GM23338 (cell line): ENCODE measurements around the gene PSMB2. TPM values are rescaled to one million over a fixed set of nuclear protein-coding genes. Genes with fewer than 3 reads are reported as not detected.
A peak's percentile ranks its signal among the peaks of the same experiment; 100 is the strongest.

Experiments
- ATAC-seq: fragments of 200-7000 bp; cut with Tn5 transposase; 3 replicates; pipeline ENCODE4 v1.9.1; 2020
- DNase-seq: peaks from one replicate; pipeline ENCODE4 v3.0.0-alpha.2; 2015; ENCODE audit warnings: low spot score
- H2AFZ ChIP-seq: fragments of 200-600 bp; sonication (generic); 2 replicates; pipeline ENCODE4 v1.8.0; 2016; ENCODE audit warnings: antibody characterized with exemption, mild to moderate bottlenecking, moderate library complexity
- H3F3A ChIP-seq: fragments of 200-600 bp; sonication (generic); replicated peaks from 2 replicates; pipeline ENCODE4 v1.8.0; 2017; ENCODE audit warnings: antibody characterized with exemption, mixed run types, low read depth
- H3K27ac ChIP-seq: fragments of 200-600 bp; sonication (generic); 2 replicates; pipeline ENCODE4 v1.6.1; 2016; ENCODE audit warnings: low read depth
- H3K27me3 ChIP-seq: fragments of 200-600 bp; sonication (generic); 2 replicates; pipeline ENCODE4 v1.8.0; 2016; ENCODE audit warnings: mild to moderate bottlenecking, mixed run types, moderate library complexity; ENCODE audit not compliant: insufficient read depth
- H3K36me3 ChIP-seq: fragments of 200-600 bp; sonication (generic); 2 replicates; pipeline ENCODE4 v1.8.0; 2016; ENCODE audit warnings: mild to moderate bottlenecking; ENCODE audit not compliant: insufficient read depth
- H3K4me1 ChIP-seq: fragments of 200-600 bp; sonication (generic); 2 replicates; pipeline ENCODE4 v1.8.0; 2016; ENCODE audit warnings: mild to moderate bottlenecking, moderate library complexity; ENCODE audit not compliant: insufficient read depth
- H3K4me2 ChIP-seq: fragments of 200-600 bp; sonication (generic); 2 replicates; pipeline ENCODE4 v1.7.1; 2017; ENCODE audit warnings: mixed run types
- H3K4me3 ChIP-seq: fragments of 200-600 bp; sonication (generic); 2 replicates; pipeline ENCODE4 v1.6.1; 2016; ENCODE audit warnings: mixed run types
- H3K79me2 ChIP-seq: fragments of 200-600 bp; sonication (generic); replicated peaks from 2 replicates; pipeline ENCODE4 v1.8.0; 2017; ENCODE audit warnings: mild to moderate bottlenecking; ENCODE audit not compliant: insufficient read depth
- H3K9me2 ChIP-seq: fragments of 200-600 bp; sonication (generic); 2 replicates; pipeline ENCODE4 v1.8.0; 2017; ENCODE audit not compliant: insufficient read depth
- H4K20me1 ChIP-seq: fragments of 200-600 bp; sonication (generic); replicated peaks from 2 replicates; pipeline ENCODE4 v1.8.0; 2017; ENCODE audit warnings: mild to moderate bottlenecking; ENCODE audit not compliant: insufficient read depth
- H3K27ac Mint-ChIP-seq: 2 replicates; pipeline ENCODE4 v1.8.0; 2020; ENCODE audit warnings: inconsistent platforms, mild to moderate bottlenecking, moderate library complexity, mixed read lengths
- H3K27me3 Mint-ChIP-seq: 3 replicates; pipeline ENCODE4 v1.8.0; 2022; ENCODE audit warnings: low read depth, mild to moderate bottlenecking, moderate library complexity, mixed read lengths, inconsistent platforms; ENCODE audit not compliant: insufficient read depth, poor library complexity
- H3K36me3 Mint-ChIP-seq: 3 replicates; pipeline ENCODE4 v1.8.0; 2021; ENCODE audit warnings: low read depth, mild to moderate bottlenecking, inconsistent platforms, moderate library complexity, mixed read lengths
- H3K4me1 Mint-ChIP-seq: 3 replicates; pipeline ENCODE4 v1.8.0; 2020; ENCODE audit warnings: mild to moderate bottlenecking, inconsistent platforms, mixed read lengths
- H3K4me3 Mint-ChIP-seq: 3 replicates; pipeline ENCODE4 v1.8.0; 2021; ENCODE audit warnings: moderate library complexity, mild to moderate bottlenecking, inconsistent platforms, mixed read lengths
- H3K9me3 Mint-ChIP-seq: 3 replicates; pipeline ENCODE4 v1.8.0; 2020; ENCODE audit warnings: moderate library complexity, mild to moderate bottlenecking, inconsistent platforms, mixed read lengths
- EZH2 ChIP-seq: fragments of 200-600 bp; sonication (generic); IDR thresholded peaks from one replicate; pipeline ENCODE4 v1.8.0; 2017; ENCODE audit warnings: antibody characterized with exemption, mild to moderate bottlenecking, low read depth; ENCODE audit not compliant: unreplicated experiment
- EZH2phosphoT487 ChIP-seq: fragments of 200-600 bp; sonication (generic); IDR thresholded peaks from one replicate; pipeline ENCODE4 v1.8.1; 2018; ENCODE audit warnings: antibody characterized with exemption; ENCODE audit not compliant: unreplicated experiment
- JUNB ChIP-seq: IDR thresholded peaks from one replicate; pipeline ENCODE4 v1.6.1; 2016; ENCODE audit warnings: antibody characterized with exemption; ENCODE audit not compliant: unreplicated experiment
- POLR2AphosphoS5 ChIP-seq: IDR thresholded peaks from 2 replicates; pipeline ENCODE4 v1.6.1; 2016; ENCODE audit warnings: antibody characterized with exemption, low read depth
- STAT1 ChIP-seq: IDR thresholded peaks from one replicate; pipeline ENCODE4 v1.6.1; 2016; ENCODE audit warnings: antibody characterized with exemption; ENCODE audit not compliant: unreplicated experiment
- ZNF114 ChIP-seq: fragments of 250-450 bp; sonication (Bioruptor Pico); IDR thresholded peaks from 2 replicates; pipeline ENCODE4 v1.5.0; 2020; ENCODE audit warnings: mild to moderate bottlenecking, moderate library complexity
- ZNF331 ChIP-seq: fragments of 250-450 bp; sonication (Bioruptor Pico); IDR thresholded peaks from 2 replicates; pipeline ENCODE4 v1.5.0; 2020; ENCODE audit warnings: low read depth, mild to moderate bottlenecking, moderate library complexity
- polyA plus RNA-seq: library from polyadenylated mRNA; unstranded; fragments of >200 nt; fragmentation: Nextera tagmentation; extraction: Ambion mirVana; gene quantifications from 2 replicates; pipeline ENCODE4 v1.2.1, GENCODE V29; 2016
- total RNA-seq: library from RNA; depleted of rRNA; stranded (reverse); fragments of >200 nt; shearing (Covaris generic); gene quantifications from 2 replicates; pipeline ENCODE4 v1.2.3, GENCODE V29; 2014
- TF ChIP-seq, protein P1 (sequence below): IDR thresholded peaks from 2 replicates; pipeline ENCODE4 v1.6.1; 2016; ENCODE audit warnings: antibody characterized with exemption
- TF ChIP-seq, protein P2 (sequence below): IDR thresholded peaks from one replicate; pipeline ENCODE4 v1.6.1; 2018; ENCODE audit warnings: antibody characterized with exemption; ENCODE audit not compliant: unreplicated experiment
- TF ChIP-seq, protein P3 (sequence below): fragments of 250-450 bp; sonication (Bioruptor Pico); IDR thresholded peaks from 2 replicates; pipeline ENCODE4 v1.5.0; 2020; ENCODE audit warnings: mild to moderate bottlenecking, moderate library complexity

Gene PSMB2
- total and polyA plus RNA-seq, 2 experiments from 2014 or later, result 68.2 to 147 TPM

DNA sequence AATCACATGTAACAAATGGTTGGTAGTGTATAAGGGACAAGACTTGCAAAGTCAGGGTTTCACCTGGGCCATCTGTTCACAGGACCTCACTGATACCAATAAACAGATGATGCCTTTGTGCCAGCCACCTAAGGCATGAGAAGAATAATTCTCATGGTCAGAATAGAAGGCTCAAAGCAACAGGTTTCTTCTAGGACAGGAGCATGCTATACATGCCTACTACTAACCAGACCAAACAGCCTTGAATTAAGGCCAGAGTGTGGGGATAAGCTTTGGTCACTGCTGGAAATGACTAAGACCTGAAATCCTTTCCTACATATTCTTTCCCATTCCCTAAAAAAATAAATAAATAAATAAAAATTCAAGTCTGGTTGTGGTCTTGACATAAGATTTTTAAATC is 17.5 kb downstream of the PSMB2 start (continued):
- TF ChIP-seq, protein P1, sequence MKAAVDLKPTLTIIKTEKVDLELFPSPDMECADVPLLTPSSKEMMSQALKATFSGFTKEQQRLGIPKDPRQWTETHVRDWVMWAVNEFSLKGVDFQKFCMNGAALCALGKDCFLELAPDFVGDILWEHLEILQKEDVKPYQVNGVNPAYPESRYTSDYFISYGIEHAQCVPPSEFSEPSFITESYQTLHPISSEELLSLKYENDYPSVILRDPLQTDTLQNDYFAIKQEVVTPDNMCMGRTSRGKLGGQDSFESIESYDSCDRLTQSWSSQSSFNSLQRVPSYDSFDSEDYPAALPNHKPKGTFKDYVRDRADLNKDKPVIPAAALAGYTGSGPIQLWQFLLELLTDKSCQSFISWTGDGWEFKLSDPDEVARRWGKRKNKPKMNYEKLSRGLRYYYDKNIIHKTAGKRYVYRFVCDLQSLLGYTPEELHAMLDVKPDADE, result no peak
- TF ChIP-seq, protein P2, sequence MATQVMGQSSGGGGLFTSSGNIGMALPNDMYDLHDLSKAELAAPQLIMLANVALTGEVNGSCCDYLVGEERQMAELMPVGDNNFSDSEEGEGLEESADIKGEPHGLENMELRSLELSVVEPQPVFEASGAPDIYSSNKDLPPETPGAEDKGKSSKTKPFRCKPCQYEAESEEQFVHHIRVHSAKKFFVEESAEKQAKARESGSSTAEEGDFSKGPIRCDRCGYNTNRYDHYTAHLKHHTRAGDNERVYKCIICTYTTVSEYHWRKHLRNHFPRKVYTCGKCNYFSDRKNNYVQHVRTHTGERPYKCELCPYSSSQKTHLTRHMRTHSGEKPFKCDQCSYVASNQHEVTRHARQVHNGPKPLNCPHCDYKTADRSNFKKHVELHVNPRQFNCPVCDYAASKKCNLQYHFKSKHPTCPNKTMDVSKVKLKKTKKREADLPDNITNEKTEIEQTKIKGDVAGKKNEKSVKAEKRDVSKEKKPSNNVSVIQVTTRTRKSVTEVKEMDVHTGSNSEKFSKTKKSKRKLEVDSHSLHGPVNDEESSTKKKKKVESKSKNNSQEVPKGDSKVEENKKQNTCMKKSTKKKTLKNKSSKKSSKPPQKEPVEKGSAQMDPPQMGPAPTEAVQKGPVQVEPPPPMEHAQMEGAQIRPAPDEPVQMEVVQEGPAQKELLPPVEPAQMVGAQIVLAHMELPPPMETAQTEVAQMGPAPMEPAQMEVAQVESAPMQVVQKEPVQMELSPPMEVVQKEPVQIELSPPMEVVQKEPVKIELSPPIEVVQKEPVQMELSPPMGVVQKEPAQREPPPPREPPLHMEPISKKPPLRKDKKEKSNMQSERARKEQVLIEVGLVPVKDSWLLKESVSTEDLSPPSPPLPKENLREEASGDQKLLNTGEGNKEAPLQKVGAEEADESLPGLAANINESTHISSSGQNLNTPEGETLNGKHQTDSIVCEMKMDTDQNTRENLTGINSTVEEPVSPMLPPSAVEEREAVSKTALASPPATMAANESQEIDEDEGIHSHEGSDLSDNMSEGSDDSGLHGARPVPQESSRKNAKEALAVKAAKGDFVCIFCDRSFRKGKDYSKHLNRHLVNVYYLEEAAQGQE, result no peak
- TF ChIP-seq EZH2 (no peak), STAT1 (no peak), POLR2AphosphoS5 (no peak)

DNA sequence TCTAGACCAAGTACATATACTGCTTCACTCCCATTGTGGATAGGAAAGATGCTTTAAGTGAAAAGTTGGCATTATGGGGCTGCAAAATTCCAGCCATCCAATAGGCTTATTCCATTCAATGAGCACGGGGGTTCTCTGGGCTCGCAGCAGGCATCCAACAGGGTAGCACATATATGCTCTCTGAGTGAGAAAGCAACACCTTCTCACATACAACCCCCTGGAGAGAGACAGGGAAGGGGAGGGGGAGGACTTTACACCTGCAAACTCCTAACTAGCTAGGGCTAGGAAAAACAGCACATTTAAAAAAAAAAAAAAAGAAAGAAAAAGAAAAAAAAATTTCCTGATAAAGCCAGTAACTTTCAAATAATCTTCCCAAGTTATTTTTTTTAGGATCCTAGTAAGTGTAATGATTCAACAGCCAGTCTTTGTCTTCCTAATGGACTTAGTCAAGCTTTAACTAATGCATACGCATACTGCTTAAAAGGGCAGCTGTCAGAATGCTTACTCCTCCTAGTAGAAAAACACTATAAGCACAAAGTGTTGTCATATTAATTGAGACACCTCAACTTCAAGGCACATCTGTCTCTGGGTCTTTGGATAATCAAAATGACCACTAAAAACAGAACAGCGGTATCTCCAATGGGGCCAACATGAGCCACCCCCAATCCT is 18.7 kb downstream of the PSMB2 start:
- Histone ChIP-seq H4K20me1 (peaks cover 55% of the 10 kb centered on the region), H3K9me2 (no peaks in the 10 kb centered on the region), H3K27me3 (no peaks in the 10 kb centered on the region), H3K4me2 (peak overlapping the region; percentile 59), H2AFZ (no peak overlapping the region), H3K4me3 (peak overlapping the region; percentile 12; the same call in 1 of the 2 replicates), H3K79me2 (peaks cover 79% of the 10 kb centered on the region), H3K4me1 (peaks cover 33% of the 10 kb centered on the region), H3K27ac (peak overlapping the region; percentile 85), H3F3A (peaks cover 9% of the 10 kb centered on the region; the same call in 1 of the 2 replicates), H3K36me3 (0 out of 2 replicates have a peak, but pooled peaks cover 2% of the 10 kb centered on the region)
- ATAC-seq (peak; percentile 88), DNase-seq (peak; percentile 42)
- peak overlapping the region; percentile 75 for H3K27ac Mint-ChIP-seq
- peak overlapping the region; percentile 49 for H3K4me3 Mint-ChIP-seq
- H3K9me3 Mint-ChIP-seq, result no peaks in the 10 kb centered on the region
- peaks cover 7% of the 10 kb centered on the region for H3K27me3 Mint-ChIP-seq
- peaks cover 28% of the 10 kb centered on the region for H3K4me1 Mint-ChIP-seq
- H3K36me3 Mint-ChIP-seq, result peaks cover 20% of the 10 kb centered on the region; the same call in 2 of the 3 replicates
- TF ChIP-seq ZNF331 (no peak), JUNB (no peak), EZH2phosphoT487 (no peak), ZNF114 (CRISPR knock-in tag) (no peak)
- TF ChIP-seq, protein P2, result no peak
- TF ChIP-seq, protein P3, sequence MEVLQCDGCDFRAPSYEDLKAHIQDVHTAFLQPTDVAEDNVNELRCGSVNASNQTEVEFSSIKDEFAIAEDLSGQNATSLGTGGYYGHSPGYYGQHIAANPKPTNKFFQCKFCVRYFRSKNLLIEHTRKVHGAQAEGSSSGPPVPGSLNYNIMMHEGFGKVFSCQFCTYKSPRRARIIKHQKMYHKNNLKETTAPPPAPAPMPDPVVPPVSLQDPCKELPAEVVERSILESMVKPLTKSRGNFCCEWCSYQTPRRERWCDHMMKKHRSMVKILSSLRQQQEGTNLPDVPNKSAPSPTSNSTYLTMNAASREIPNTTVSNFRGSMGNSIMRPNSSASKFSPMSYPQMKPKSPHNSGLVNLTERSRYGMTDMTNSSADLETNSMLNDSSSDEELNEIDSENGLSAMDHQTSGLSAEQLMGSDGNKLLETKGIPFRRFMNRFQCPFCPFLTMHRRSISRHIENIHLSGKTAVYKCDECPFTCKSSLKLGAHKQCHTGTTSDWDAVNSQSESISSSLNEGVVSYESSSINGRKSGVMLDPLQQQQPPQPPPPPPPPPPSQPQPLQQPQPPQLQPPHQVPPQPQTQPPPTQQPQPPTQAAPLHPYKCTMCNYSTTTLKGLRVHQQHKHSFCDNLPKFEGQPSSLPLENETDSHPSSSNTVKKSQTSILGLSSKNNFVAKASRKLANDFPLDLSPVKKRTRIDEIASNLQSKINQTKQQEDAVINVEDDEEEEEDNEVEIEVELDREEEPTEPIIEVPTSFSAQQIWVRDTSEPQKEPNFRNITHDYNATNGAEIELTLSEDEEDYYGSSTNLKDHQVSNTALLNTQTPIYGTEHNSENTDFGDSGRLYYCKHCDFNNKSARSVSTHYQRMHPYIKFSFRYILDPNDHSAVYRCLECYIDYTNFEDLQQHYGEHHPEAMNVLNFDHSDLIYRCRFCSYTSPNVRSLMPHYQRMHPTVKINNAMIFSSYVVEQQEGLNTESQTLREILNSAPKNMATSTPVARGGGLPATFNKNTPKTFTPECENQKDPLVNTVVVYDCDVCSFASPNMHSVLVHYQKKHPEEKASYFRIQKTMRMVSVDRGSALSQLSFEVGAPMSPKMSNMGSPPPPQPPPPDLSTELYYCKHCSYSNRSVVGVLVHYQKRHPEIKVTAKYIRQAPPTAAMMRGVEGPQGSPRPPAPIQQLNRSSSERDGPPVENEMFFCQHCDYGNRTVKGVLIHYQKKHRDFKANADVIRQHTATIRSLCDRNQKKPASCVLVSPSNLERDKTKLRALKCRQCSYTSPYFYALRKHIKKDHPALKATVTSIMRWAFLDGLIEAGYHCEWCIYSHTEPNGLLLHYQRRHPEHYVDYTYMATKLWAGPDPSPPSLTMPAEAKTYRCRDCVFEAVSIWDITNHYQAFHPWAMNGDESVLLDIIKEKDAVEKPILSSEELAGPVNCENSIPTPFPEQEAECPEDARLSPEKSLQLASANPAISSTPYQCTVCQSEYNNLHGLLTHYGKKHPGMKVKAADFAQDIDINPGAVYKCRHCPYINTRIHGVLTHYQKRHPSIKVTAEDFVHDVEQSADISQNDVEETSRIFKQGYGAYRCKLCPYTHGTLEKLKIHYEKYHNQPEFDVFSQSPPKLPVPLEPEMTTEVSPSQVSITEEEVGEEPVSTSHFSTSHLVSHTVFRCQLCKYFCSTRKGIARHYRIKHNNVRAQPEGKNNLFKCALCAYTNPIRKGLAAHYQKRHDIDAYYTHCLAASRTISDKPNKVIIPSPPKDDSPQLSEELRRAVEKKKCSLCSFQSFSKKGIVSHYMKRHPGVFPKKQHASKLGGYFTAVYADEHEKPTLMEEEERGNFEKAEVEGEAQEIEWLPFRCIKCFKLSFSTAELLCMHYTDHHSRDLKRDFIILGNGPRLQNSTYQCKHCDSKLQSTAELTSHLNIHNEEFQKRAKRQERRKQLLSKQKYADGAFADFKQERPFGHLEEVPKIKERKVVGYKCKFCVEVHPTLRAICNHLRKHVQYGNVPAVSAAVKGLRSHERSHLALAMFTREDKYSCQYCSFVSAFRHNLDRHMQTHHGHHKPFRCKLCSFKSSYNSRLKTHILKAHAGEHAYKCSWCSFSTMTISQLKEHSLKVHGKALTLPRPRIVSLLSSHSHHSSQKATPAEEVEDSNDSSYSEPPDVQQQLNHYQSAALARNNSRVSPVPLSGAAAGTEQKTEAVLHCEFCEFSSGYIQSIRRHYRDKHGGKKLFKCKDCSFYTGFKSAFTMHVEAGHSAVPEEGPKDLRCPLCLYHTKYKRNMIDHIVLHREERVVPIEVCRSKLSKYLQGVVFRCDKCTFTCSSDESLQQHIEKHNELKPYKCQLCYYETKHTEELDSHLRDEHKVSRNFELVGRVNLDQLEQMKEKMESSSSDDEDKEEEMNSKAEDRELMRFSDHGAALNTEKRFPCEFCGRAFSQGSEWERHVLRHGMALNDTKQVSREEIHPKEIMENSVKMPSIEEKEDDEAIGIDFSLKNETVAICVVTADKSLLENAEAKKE, result no peak
